H1 (cell line): ENCODE measurements around the gene MSI2. TPM values are rescaled to one million over a fixed set of nuclear protein-coding genes. Genes with fewer than 3 reads are reported as not detected.

Source experiments
- CBX8 ChIP-seq: fragments of 300-800, 300-1000 bp; sonication (generic); IDR thresholded peaks from 2 replicates; pipeline ENCODE4 v1.7.1; 2016; ENCODE audit warnings: low read depth, low read length, borderline replicate concordance
- CHD2 ChIP-seq: IDR thresholded peaks from 2 replicates; pipeline ENCODE4 v1.6.1; 2012; ENCODE audit warnings: low read length, improper control_type of control experiment
- EZH2 ChIP-seq: fragments of 200-600 bp; sonication (generic); IDR thresholded peaks from 2 replicates; pipeline ENCODE4 v1.7.1; 2012; ENCODE audit warnings: low read depth, mild to moderate bottlenecking, moderate library complexity, low read length, inconsistent platforms; ENCODE audit not compliant: severe bottlenecking
- POLR2A ChIP-seq, 2 experiments: IDR thresholded peaks; 1 replicate in 1 of 2; 2 replicates in 1 of 2; pipeline ENCODE4 v1.6.1; 2011; ENCODE audit warnings: low read depth in 2 of 2, low read length in 2 of 2, mild to moderate bottlenecking in 2 of 2; ENCODE audit errors: control extremely low read depth in 1 of 2
- POU5F1 ChIP-seq: IDR thresholded peaks from 2 replicates; pipeline ENCODE4 v1.6.1; 2011; ENCODE audit warnings: low read depth, mild to moderate bottlenecking, low read length, moderate library complexity
- SIRT6 ChIP-seq: IDR thresholded peaks from one replicate; pipeline ENCODE4 v1.7.1; 2012; ENCODE audit warnings: low read length, inconsistent platforms
- polyA plus RNA-seq, 7 experiments: library from polyadenylated mRNA; depleted of rRNA in 3 of 7; stranded (reverse) in 5 of 7; unstranded in 2 of 7; fragments of >200 nt in 5 of 7; fragments of 200-250 nt in 2 of 7; gene quantifications; 1 replicate in 5 of 7; 2 replicates in 1 of 7; 4 replicates in 1 of 7; pipeline versions ENCODE4 v1.2.1 to v1.2.3, GENCODE V29; 2011 to 2013; ENCODE audit warnings: missing spikeins in 2 of 7, mixed read lengths in 2 of 7
- total RNA-seq: library from RNA; stranded (reverse); fragmentation: NEBNext Ultra II Directional; extraction: Animal tissue kit (Norgen Biotek cat#: 25700); gene quantifications from 2 replicates; pipeline ENCODE4 v1.2.1, GENCODE V29; 2021
- TF ChIP-seq, protein P1 (sequence below): fragments of 300-600 bp; sonication (generic); IDR thresholded peaks from 2 replicates; pipeline ENCODE4 v1.7.1; 2012; ENCODE audit warnings: low read length, moderate library complexity, mild to moderate bottlenecking, inconsistent platforms; ENCODE audit not compliant: insufficient replicate concordance

The MSI2 gene
- total and polyA plus RNA-seq, 2 of the 8 experiments (the other 6 are each of a cell fraction or from before 2014, with no cell fraction given), result 36.7 to 80.6 TPM

DNA sequence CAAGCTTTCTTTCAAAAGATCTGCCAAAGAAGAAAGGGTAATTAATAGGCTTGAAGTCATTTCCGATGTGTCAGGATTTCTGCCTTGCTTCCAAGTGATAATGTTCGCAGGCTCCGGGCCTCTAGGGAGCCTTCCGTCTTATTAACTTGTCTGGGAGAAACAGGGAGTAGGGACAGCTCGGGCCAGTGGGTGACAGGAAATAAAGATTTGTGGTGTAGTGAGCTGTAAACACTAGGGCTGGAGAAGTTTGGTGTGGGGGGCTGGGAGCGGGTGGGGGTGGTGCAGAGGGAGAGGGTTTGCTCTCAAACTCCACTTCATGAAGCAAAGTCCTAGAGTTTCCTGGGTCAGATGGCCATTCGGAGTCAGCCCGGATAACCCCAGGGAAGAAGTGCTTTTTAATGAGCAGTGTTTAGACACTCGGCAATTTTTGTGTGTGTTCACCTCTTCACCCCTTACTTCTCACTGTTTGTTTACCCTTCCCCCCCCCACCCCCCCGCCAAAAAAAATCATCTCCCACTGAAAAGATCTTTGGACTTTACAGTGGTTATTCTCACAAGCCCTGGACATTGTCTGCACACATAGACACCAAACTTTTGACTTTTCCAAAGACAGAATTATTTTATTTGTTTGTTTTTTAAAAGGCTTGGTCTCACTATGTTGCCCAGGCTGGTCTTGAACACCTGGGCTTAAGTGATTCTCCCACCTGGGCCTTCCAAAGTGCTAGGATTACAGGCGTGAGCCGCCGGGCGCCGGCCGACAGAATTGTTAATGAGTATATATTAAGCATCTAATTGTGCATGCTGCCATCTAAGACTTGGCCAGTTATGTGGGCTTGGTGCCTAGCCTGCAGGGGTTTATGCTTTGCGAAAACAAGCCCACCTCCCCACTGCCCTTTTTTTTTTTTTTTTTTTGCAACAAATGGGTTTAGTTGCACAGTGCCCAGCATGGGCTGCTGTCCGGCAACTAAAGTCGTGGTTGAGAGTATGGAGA is 292.4 kb downstream of the MSI2 start (continued):
- TF ChIP-seq POU5F1 (no peak), SIRT6 (no peak), POLR2A (IDR thresholded peaks at IDR 0.05; ENCODE audit: control extremely low read depth in 1 of 2, low read depth in 2 of 2, low read length in 2 of 2) (no peak), CBX8 (no peak), CHD2 (no peak), EZH2 (no peak)
- TF ChIP-seq, protein P1, sequence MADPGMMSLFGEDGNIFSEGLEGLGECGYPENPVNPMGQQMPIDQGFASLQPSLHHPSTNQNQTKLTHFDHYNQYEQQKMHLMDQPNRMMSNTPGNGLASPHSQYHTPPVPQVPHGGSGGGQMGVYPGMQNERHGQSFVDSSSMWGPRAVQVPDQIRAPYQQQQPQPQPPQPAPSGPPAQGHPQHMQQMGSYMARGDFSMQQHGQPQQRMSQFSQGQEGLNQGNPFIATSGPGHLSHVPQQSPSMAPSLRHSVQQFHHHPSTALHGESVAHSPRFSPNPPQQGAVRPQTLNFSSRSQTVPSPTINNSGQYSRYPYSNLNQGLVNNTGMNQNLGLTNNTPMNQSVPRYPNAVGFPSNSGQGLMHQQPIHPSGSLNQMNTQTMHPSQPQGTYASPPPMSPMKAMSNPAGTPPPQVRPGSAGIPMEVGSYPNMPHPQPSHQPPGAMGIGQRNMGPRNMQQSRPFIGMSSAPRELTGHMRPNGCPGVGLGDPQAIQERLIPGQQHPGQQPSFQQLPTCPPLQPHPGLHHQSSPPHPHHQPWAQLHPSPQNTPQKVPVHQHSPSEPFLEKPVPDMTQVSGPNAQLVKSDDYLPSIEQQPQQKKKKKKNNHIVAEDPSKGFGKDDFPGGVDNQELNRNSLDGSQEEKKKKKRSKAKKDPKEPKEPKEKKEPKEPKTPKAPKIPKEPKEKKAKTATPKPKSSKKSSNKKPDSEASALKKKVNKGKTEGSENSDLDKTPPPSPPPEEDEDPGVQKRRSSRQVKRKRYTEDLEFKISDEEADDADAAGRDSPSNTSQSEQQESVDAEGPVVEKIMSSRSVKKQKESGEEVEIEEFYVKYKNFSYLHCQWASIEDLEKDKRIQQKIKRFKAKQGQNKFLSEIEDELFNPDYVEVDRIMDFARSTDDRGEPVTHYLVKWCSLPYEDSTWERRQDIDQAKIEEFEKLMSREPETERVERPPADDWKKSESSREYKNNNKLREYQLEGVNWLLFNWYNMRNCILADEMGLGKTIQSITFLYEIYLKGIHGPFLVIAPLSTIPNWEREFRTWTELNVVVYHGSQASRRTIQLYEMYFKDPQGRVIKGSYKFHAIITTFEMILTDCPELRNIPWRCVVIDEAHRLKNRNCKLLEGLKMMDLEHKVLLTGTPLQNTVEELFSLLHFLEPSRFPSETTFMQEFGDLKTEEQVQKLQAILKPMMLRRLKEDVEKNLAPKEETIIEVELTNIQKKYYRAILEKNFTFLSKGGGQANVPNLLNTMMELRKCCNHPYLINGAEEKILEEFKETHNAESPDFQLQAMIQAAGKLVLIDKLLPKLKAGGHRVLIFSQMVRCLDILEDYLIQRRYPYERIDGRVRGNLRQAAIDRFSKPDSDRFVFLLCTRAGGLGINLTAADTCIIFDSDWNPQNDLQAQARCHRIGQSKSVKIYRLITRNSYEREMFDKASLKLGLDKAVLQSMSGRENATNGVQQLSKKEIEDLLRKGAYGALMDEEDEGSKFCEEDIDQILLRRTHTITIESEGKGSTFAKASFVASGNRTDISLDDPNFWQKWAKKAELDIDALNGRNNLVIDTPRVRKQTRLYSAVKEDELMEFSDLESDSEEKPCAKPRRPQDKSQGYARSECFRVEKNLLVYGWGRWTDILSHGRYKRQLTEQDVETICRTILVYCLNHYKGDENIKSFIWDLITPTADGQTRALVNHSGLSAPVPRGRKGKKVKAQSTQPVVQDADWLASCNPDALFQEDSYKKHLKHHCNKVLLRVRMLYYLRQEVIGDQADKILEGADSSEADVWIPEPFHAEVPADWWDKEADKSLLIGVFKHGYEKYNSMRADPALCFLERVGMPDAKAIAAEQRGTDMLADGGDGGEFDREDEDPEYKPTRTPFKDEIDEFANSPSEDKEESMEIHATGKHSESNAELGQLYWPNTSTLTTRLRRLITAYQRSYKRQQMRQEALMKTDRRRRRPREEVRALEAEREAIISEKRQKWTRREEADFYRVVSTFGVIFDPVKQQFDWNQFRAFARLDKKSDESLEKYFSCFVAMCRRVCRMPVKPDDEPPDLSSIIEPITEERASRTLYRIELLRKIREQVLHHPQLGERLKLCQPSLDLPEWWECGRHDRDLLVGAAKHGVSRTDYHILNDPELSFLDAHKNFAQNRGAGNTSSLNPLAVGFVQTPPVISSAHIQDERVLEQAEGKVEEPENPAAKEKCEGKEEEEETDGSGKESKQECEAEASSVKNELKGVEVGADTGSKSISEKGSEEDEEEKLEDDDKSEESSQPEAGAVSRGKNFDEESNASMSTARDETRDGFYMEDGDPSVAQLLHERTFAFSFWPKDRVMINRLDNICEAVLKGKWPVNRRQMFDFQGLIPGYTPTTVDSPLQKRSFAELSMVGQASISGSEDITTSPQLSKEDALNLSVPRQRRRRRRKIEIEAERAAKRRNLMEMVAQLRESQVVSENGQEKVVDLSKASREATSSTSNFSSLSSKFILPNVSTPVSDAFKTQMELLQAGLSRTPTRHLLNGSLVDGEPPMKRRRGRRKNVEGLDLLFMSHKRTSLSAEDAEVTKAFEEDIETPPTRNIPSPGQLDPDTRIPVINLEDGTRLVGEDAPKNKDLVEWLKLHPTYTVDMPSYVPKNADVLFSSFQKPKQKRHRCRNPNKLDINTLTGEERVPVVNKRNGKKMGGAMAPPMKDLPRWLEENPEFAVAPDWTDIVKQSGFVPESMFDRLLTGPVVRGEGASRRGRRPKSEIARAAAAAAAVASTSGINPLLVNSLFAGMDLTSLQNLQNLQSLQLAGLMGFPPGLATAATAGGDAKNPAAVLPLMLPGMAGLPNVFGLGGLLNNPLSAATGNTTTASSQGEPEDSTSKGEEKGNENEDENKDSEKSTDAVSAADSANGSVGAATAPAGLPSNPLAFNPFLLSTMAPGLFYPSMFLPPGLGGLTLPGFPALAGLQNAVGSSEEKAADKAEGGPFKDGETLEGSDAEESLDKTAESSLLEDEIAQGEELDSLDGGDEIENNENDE, result no peak
